Heart left ventricle (tissue), 16 donors: ENCODE results near the gene PNLIPRP3. TPM values are rescaled to one million over a fixed set of nuclear protein-coding genes. Genes with fewer than 3 reads are reported as not detected.
A peak's percentile ranks its signal among the peaks of the same experiment; 100 is the strongest.

Experiments
- ATAC-seq, 4 donors: fragments of 200-7000 bp; cut with Tn5 transposase; one replicate each; pipeline ENCODE4 v1.9.1; 2020 to 2022; ENCODE audit warnings: moderate library complexity in 4 of 4, mild to moderate bottlenecking in 3 of 4, moderate number of reproducible peaks in 1 of 4
- DNase-seq, 5 donors: peaks; one replicate each; pipeline ENCODE4 v3.0.0-alpha.2; 2020
- H3K27ac ChIP-seq, 12 donors: fragments of 200-600 bp; sonication (generic) in 4 of 12; one replicate each; pipeline versions ENCODE4 v1.5.0 to v1.8.0; 2016 to 2022; ENCODE audit warnings: mild to moderate bottlenecking in 2 of 12
- H3K27me3 ChIP-seq, 9 donors: fragments of 200-600 bp; sonication (generic) in 2 of 9; one replicate each; pipeline versions ENCODE4 v1.5.1 to v1.8.0; 2016 to 2022; ENCODE audit warnings: mild to moderate bottlenecking in 3 of 9
- H3K36me3 ChIP-seq, 9 donors: fragments of 200-600 bp; sonication (generic) in 2 of 9; one replicate each; pipeline versions ENCODE4 v1.5.0 to v1.8.0; 2018 to 2022; ENCODE audit warnings: mild to moderate bottlenecking in 2 of 9
- H3K4me1 ChIP-seq, 12 donors: fragments of 200-600 bp; sonication (generic) in 4 of 12; one replicate each; pipeline versions ENCODE4 v1.5.0 to v1.8.0; 2016 to 2022; ENCODE audit warnings: mild to moderate bottlenecking in 3 of 12
- H3K4me3 ChIP-seq, 12 donors: fragments of 200-600 bp; sonication (generic) in 4 of 12; one replicate each; pipeline versions ENCODE4 v1.5.0 to v1.8.0; 2017 to 2022; ENCODE audit warnings: mild to moderate bottlenecking in 9 of 12, moderate library complexity in 4 of 12
- H3K9me3 ChIP-seq, 12 donors: fragments of 200-600 bp; sonication (generic) in 4 of 12; one replicate each; pipeline versions ENCODE4 v1.5.0 to v1.8.0; 2016 to 2022; ENCODE audit warnings: mild to moderate bottlenecking in 1 of 12
- POLR2A ChIP-seq, 2 donors: fragments of 450-650 bp; IDR thresholded peaks; one replicate each; pipeline ENCODE4 v1.6.1; 2017; ENCODE audit warnings: antibody characterized with exemption in 2 of 2, mild to moderate bottlenecking in 2 of 2, moderate library complexity in 2 of 2
- WGBS, 4 donors: extraction: QIAGEN DNeasy Blood & Tissue Kit in 2 of 4; methylation state at CpG; one replicate each; pipeline versions ENCODE4 v1.1.5 to v1.1.7; 2013 to 2018; 5-methylcytosine and 5-hydroxymethylcytosine counted together
- intact Hi-C, 10 donors: fragments of 100-400 bp; cut with DNase I; formaldehyde crosslinking; loops; one replicate each; pipeline versions ENCODE4 v1.11.1 to v1.14.2; 2022
- polyA plus RNA-seq, 2 donors: library from polyadenylated mRNA; stranded (reverse); fragments of 200-250 nt; gene quantifications; one replicate each; pipeline ENCODE4 v1.2.3, GENCODE V29; 2013
- total RNA-seq, 9 donors: library from RNA; depleted of rRNA in 2 of 9; stranded (reverse); fragments of >200 nt in 2 of 9; fragmentation: NEBNext Ultra II Directional in 3 of 9; extraction: Animal tissue kit (Norgen Biotek cat#: 25700) in 3 of 9; gene quantifications; one replicate each; pipeline versions ENCODE4 v1.1.0 to v1.2.4, GENCODE V29; 2016 to 2023
- TF ChIP-seq, protein P1 (sequence below), 12 donors: fragments of 200-600 bp; sonication (generic) in 4 of 12; IDR thresholded peaks; one replicate each; pipeline versions ENCODE4 v1.5.0 to v1.8.0; 2018 to 2022; ENCODE audit warnings: antibody characterized with exemption in 12 of 12, mild to moderate bottlenecking in 5 of 12
- donor health status: ischemic (EF 13 %, LVEDD 7.1; RV severe dilation, severe dysfunction).
- donor health status: healthy with polysubstance abuse.
- donor health status: DM: no; HTN: yes; CAD: no.
- donor health status: DM: no; HTN: no; CAD: no.
- donor health status: ischemic (EF 25% LVEDD 6.9; RV normal size, moderate dysfunction).
- donor health status: ischemic (EF 25% LVEDD 5.7; RV mildly dilated, moderate dysfunction).
- donor health status: healthy.
- donor health status: DM: yes; HTN: yes; CAD: no.
- donor health status: ischemic (EF 35%, LVEDD 5.7; RV mildly dilated, moderate dysfunction).
- donor health status: nonischemic (EF 11% LVEDD 7.7; RV severe dilation, severe dysfunction).
- donor health status: DM: yes; HTN: yes; CAD: no.
- donor health status: PGD.
- donor health status: ischemic (EF 29% LVEDD 5.4; RV normal size, mild dysfunction).
- donor health status: nonischemic (EF 23%, LVEDD 6.1; RV moderate dilation, normal function).

PNLIPRP3 gene
- total and polyA plus RNA-seq, 11 donors, result not detected

DNA sequence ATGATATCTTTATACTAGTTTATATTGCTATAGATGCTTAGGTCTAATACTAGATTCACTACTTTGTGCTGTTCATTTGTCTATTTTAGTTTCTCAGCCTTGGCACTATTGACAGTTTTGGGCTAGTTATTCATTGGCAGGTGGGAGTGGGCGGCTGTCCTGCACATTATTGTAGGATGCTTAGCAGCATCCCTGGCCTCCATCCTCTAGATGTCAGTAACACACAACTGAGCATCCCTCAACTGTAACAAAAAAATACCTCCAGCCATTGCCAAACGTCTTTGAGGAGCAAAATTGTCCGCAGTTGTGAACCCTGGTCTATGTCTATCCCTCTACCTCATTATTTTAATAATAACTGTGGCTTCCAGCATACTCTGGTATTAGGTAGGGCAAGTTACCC lies 83.7 kb downstream of the PNLIPRP3 start:
- WGBS, 4 donors, result 51 to 55% (median 52%) methylated on average over 3 of the region's 3 CpGs
- H3K27ac ChIP-seq, result no peak overlapping the region
- TF ChIP-seq, protein P1, sequence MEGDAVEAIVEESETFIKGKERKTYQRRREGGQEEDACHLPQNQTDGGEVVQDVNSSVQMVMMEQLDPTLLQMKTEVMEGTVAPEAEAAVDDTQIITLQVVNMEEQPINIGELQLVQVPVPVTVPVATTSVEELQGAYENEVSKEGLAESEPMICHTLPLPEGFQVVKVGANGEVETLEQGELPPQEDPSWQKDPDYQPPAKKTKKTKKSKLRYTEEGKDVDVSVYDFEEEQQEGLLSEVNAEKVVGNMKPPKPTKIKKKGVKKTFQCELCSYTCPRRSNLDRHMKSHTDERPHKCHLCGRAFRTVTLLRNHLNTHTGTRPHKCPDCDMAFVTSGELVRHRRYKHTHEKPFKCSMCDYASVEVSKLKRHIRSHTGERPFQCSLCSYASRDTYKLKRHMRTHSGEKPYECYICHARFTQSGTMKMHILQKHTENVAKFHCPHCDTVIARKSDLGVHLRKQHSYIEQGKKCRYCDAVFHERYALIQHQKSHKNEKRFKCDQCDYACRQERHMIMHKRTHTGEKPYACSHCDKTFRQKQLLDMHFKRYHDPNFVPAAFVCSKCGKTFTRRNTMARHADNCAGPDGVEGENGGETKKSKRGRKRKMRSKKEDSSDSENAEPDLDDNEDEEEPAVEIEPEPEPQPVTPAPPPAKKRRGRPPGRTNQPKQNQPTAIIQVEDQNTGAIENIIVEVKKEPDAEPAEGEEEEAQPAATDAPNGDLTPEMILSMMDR (IDR thresholded peaks at IDR 0.05), result no peak
- no peak for TF ChIP-seq POLR2A (IDR thresholded peaks at IDR 0.05)
- H3K27me3 ChIP-seq, result peaks cover 0 to 6% (median 0%) of the 10 kb centered on the region in 9 donors
- H3K9me3 ChIP-seq, result no peaks in the 10 kb centered on the region
- ATAC-seq, result no peak
- intact Hi-C loops, result no loop called here
- H3K4me3 ChIP-seq, result no peak overlapping the region
- DNase-seq, result no peak
- no peaks in the 10 kb centered on the region for H3K36me3 ChIP-seq
- no peaks in the 10 kb centered on the region for H3K4me1 ChIP-seq

DNA sequence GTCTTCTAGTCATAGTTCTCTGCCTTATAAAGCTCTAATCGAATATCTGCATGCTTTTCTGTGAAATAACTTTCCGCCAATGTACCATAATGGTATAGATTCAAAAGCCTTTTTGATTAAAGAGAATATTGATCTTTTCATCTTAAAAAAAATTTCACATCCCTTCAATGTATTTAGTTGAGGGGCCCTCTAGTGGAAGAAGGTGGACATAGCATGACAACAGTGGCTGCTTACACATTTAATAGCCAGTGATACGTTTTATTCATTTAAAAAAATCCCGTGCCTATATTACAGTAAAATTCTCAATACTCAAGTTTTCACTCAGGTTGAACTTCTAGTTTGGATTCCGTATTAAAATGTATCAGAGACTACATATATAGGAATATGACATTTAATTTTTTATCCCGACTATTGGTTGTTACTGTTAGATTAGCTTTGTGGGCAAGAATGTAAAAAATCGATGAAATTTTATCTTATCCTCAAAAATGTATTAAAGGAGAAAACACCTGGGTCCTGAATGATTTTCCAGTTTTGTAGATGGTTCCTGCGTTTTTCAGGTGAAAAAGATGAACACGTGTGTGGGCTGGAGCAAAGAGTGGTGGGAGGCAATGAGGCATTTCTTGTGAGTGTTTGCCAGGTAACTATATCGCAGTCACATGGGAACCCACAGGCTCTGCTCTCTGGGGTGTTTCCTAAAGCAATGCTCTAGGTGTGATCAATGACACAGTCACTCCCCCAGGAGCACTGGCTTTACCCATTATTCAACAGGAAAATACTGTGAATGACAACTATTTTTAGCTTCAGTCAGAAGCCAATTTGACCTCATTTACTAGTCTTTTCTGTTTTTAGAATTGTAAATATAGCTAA lies 94.0 kb downstream of the PNLIPRP3 start:
- H3K27ac ChIP-seq, result no peak overlapping the region
- H3K36me3 ChIP-seq, result no peaks in the 10 kb centered on the region
- WGBS, 4 donors, result 32 to 33% (median 33%) methylated on average over 10 of the region's 10 CpGs
- ATAC-seq (no peak), DNase-seq (no peak)
- H3K27me3 ChIP-seq, result peaks cover 0 to 16% (median 2%) of the 10 kb centered on the region in 9 donors
- no peaks in the 10 kb centered on the region for H3K9me3 ChIP-seq
- intact Hi-C loops, result no loop called here
- no peak overlapping the region for H3K4me3 ChIP-seq
- no peak for TF ChIP-seq POLR2A (IDR thresholded peaks at IDR 0.05)
- TF ChIP-seq, protein P1 (IDR thresholded peaks at IDR 0.05), result peak; percentile 63 to 85 (median 76)
- H3K4me1 ChIP-seq, result no peaks in the 10 kb centered on the region

DNA sequence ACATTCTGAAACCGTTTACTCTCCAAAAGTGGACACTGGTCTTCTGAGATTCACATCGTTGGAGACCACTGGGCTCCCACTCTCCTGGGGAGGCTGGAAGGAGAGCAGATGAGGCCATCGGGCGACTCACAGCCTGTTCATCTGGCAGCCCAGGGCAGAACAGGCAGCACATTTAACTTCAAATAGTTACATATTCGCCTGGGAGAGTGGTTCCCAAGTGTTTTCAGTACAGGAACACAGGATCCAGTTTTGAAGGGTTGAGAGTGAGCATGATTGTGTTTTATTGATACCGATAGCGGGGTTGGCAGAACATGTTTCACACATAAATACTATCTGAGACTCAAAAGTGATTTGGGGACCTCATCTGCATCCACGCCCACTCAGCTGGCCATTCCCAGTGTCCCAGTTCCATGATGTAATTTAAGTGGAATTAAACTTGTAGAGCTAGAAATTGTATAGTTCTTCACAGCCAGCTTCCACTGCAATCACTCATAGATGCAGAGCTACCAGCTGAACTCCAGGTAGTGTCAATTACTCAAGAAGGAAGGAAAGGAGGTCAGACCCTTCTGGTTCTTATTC lies 95.2 kb downstream of the PNLIPRP3 start:
- no peak for TF ChIP-seq POLR2A (IDR thresholded peaks at IDR 0.05)
- TF ChIP-seq, protein P1 (IDR thresholded peaks at IDR 0.05), result no peak
- WGBS, 4 donors, result 67 to 79% (median 77%) methylated on average over 8 of the region's 8 CpGs
- Histone ChIP-seq H3K27me3 (peaks cover 0 to 16% (median 2%) of the 10 kb centered on the region in 9 donors), H3K27ac (no peak overlapping the region), H3K9me3 (no peaks in the 10 kb centered on the region), H3K36me3 (no peaks in the 10 kb centered on the region), H3K4me3 (no peak overlapping the region), H3K4me1 (no peaks in the 10 kb centered on the region)
- DNase-seq (no peak), ATAC-seq (no peak)
- intact Hi-C loops, result no loop called here

DNA sequence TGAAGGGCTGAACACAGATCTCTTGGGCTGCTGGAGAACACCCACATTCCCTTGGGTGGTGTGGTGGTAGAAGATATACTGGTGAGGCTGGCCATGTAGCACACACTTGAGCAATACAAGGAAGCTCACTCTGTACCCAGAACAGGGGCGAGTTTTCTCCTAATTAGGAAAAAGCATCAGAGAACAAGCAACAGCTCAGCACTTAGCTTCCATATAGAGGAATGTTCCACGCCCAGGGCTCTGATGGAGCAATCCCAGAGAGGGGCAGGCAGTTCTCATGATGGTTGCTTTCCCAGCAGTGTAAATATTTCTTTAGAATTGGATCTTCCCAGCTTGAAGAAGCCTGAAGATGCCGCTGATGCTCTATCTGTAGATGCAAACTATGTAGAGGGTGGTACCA lies 97.1 kb downstream of the PNLIPRP3 start:
- ATAC-seq, result no peak
- no peaks in the 10 kb centered on the region for H3K4me1 ChIP-seq
- no peaks in the 10 kb centered on the region for H3K9me3 ChIP-seq
- no peak for TF ChIP-seq POLR2A (IDR thresholded peaks at IDR 0.05)
- TF ChIP-seq, protein P1 (IDR thresholded peaks at IDR 0.05), result no peak
- intact Hi-C loops, result no loop called here
- DNase-seq, result no peak
- peaks cover 0 to 16% (median 2%) of the 10 kb centered on the region in 9 donors for H3K27me3 ChIP-seq
- H3K27ac ChIP-seq, result no peak overlapping the region
- WGBS, 4 donors, result 87 to 93% (median 90%) methylated on average over 3 of the region's 3 CpGs
- no peak overlapping the region for H3K4me3 ChIP-seq
- no peaks in the 10 kb centered on the region for H3K36me3 ChIP-seq
